ENCODE data around the gene LHPP. TPM values are rescaled to one million over a fixed set of nuclear protein-coding genes. Genes with fewer than 3 reads are reported as not detected.
"Not testable (repeated sequence)": the region's sequence is repeated elsewhere in the genome, so short reads cannot be mapped to it uniquely, and the experiment has no call there.

LHPP gene
- total RNA-seq, 2 experiments from 2014 or later, result 4.9 to 5.5 TPM

- CTCF ChIA-PET, result no interaction called here
- POLR2A ChIA-PET, result no interaction called here
Measured at GRCh38 chr10:124543146-124543545, 81.5 kb downstream of the LHPP start.

GRCh38 chr10:124543971-124544370 is 82.3 kb downstream of the LHPP start:
- POLR2A ChIA-PET, result no interaction called here
- CTCF ChIA-PET, result no interaction called here

DNA sequence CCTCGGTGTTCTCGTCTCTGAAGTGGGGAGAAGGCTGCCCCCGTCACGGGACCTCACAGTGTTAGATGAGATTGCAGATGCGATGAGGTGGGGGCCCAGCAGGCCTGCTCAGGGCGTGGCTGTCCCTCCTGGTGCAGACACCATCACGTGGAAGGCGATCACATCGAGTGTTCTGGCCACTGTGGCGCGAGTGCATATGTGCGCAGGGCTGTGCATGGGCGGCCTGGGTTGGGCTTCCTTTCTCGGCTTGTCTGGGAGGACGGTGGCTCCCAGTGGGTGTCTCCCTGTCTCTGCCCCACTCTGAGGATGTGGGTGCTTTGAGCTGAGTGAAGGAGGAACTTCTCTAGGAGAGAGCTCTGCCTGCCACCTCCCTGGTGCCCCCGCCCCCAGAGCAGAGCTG is 83.1 kb downstream of the LHPP start:
- CTCF ChIA-PET, result no interaction called here
- POLR2A ChIA-PET, result no interaction called here

DNA sequence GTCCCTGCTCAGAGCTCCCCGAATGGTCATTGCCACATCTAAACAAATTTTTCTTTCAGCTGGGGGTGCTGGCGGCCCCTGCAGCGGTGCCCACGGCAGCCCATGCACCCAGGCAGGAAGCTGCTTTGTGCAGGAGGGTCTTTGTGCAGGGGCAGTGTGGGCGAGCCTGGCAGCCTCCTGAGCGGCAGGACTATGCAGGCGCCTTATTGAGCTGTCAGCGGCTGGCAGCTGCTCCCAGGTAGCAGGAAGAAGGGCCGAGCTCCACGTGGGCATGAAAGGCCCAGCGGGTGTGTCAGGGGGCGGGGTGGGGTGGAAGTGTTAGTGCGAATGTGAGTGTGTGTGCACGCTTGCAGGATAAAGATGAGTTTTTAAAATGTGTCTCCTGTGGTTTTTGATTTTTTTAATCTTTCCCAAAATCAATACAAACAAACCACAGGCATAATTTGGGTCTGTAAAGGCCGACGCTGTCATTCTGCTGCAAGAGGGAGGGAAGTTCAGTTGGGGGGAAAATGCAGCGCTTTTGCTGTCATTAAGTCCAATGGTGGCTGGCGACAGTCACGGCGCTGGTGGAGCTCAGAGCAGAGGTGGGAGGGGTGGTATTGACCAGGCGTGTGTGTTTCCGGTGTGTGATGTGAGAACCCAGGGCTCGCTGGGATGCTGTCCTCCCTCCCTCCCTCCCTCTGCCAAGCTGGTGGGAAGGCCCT is 83.9 kb downstream of the LHPP start:
- ChIA-PET CTCF (no interaction called here), POLR2A (no interaction called here)

DNA sequence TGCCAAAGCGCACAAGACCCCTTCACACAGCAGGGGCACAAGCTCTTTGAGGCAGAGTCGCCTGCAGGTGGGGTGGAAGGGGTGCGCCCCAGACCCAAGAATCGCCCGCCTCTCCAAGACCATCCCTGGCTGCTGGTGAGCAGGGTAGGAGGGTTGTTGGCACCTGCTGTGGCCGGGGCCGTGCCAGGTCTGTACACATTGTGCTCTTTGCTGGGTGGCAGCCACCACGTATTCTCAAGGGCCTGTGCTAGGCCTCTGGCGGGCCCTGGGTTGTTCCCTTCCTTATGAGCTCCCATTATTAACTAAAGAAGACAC is 84.4 kb downstream of the LHPP start:
- ChIA-PET POLR2A (no interaction called here), CTCF (no interaction called here)

GRCh38 chr10:124546957-124547646 is 85.5 kb downstream of the LHPP start:
- CTCF ChIA-PET, result interaction anchor here (1.5 kb wide), 1 partner anchor 17 kb away, joined by 5 read pairs; no protein-coding TSS in a partner anchor
- POLR2A ChIA-PET, result no interaction called here

DNA sequence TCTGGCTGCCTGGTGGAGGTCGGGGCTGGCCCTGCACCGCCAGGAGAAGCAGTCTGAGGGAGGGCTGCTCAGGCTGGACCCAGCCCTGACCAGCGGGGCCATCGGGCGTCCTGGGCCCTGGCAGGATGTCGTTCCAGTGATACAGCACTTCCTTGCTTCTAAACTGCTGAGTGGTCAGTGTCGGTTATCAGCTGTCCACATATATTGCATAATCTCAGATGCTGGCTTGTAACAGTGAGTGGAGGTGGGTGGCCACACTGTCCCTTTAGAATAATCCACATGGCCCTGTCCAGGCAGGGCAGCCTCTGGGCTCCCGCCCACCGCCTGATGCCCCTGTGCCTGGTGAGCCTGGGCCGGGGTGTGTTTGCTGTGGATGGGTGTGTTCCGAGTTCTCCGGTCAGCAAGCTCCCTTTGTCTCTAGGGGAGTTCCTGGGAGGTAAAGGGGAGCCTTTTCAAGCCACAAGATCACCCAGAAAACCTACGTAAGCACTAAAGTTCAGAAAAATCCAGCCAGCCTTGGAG is 86.1 kb downstream of the LHPP start:
- CTCF ChIA-PET, result interaction anchor here (1.5 kb wide), 1 partner anchor 17 kb away, joined by 5 read pairs; no protein-coding TSS in a partner anchor
- POLR2A ChIA-PET, result no interaction called here

GRCh38 chr10:124549171-124549570 is 87.5 kb downstream of the LHPP start:
- POLR2A ChIA-PET, result not testable (repeated sequence)
- CTCF ChIA-PET, result interaction anchor here (1.0 kb wide), 1 partner anchor 9 kb away, joined by 3 read pairs; no protein-coding TSS in a partner anchor

DNA sequence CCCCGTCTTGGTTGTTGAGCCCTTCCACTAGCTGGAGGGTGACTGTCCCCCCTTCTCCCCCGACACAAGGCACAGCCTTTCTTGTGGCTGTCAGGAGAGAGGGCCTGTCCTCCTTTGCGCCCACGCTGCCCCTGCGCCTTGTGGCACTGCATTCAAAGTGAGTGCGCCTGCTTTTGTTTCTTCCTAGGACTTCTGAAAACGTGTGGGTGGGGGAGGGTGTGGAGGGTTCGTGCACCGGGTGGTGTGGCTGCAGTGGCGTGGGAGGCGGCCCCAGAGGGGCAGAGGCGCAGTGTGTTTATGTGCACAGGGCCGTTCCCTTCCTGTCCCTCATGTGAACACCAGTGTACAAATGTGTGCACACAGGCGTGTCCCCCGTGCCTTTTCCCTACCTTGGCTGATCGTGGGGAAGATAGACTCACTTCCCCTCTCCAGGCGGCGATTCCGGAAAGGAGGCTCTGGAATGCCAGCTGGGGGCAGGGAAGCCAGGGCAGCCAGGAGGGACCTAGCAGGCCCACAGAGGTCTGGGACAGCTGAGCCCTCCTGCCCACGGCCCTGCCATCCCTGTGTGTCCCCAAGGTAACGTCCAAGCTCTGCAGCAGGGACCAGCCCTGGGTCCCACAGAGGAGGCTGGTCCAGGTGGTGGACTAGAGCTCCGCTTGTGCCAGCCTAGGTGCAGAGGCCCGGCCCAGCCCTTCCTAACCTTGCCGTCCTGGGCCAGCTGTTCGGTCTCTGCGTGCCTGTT is 88.8 kb downstream of the LHPP start:
- CTCF ChIA-PET, result interaction anchor here (1.7 kb wide), 1 partner anchor 10 kb away, joined by 5 read pairs; no protein-coding TSS in a partner anchor
- POLR2A ChIA-PET, result no interaction called here

- CTCF ChIA-PET, result interaction anchor here (1.7 kb wide), 1 partner anchor 10 kb away, joined by 5 read pairs; no protein-coding TSS in a partner anchor
- POLR2A ChIA-PET, result no interaction called here
Measured at GRCh38 chr10:124551097-124551496, 89.5 kb downstream of the LHPP start.

DNA sequence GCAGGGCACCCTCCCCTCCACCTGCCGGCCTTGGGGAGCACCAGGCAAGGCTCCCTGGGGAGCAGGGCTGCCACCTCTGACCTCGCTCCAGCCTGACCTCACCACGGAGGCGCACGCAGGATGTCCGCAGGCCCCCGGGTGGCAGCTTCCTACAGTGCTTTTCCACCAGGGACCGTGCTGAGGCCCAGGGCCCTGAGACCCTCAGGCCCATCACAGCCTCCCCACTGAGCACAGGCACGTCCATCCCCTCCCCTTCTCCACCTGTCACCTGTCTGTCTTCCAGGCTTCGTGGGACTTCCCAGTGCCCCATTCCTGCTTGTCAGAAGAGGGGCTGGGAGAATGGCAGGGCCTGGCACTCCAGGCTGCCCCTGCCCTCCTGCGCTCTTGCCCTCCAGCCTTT is 90.1 kb downstream of the LHPP start:
- CTCF ChIA-PET, result no interaction called here
- POLR2A ChIA-PET, result no interaction called here

DNA sequence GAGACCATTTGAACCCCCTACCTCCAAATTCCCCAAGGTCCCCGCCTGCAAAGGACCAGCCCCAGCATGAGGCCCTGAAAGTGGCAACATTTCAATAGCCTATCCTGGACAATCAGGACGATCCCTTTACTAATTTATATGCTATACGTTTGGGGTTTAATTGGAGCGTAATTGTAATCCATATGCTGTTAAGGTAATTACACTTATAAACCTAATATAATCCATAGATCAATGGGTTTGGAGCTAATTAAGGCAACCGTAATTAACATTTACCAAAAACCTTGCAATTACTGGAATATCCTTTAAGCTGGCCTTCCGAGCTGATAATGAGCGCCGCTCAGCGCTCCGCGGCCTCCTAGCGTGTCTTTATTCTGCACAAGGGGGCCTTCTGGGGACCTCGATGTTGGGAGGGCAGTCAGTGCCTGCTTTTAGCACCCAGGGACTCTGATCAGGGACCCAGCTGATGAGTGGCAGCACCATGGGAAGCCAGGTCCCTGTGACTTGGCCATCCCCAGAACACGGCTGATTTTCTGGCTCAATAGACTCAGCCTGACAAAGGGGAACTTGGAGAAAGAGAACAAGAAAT is 91.2 kb downstream of the LHPP start:
- POLR2A ChIA-PET, result no interaction called here

GRCh38 chr10:124554085-124554858 is 92.6 kb downstream of the LHPP start:
- ChIA-PET POLR2A (no interaction called here), CTCF (no interaction called here)

More for the DNA sequence above, 91.2 kb downstream of the LHPP start:
- CTCF ChIA-PET, result no interaction called here

GRCh38 chr10:124557167-124557566 is 95.5 kb downstream of the LHPP start:
- CTCF ChIA-PET, result no interaction called here
- POLR2A ChIA-PET, result no interaction called here

- POLR2A ChIA-PET, result no interaction called here
- CTCF ChIA-PET, result no interaction called here
Measured at GRCh38 chr10:124557648-124558338, 96.2 kb downstream of the LHPP start.

GRCh38 chr10:124558339-124559321 is 97.0 kb downstream of the LHPP start:
- CTCF ChIA-PET, result no interaction called here
- POLR2A ChIA-PET, result no interaction called here

DNA sequence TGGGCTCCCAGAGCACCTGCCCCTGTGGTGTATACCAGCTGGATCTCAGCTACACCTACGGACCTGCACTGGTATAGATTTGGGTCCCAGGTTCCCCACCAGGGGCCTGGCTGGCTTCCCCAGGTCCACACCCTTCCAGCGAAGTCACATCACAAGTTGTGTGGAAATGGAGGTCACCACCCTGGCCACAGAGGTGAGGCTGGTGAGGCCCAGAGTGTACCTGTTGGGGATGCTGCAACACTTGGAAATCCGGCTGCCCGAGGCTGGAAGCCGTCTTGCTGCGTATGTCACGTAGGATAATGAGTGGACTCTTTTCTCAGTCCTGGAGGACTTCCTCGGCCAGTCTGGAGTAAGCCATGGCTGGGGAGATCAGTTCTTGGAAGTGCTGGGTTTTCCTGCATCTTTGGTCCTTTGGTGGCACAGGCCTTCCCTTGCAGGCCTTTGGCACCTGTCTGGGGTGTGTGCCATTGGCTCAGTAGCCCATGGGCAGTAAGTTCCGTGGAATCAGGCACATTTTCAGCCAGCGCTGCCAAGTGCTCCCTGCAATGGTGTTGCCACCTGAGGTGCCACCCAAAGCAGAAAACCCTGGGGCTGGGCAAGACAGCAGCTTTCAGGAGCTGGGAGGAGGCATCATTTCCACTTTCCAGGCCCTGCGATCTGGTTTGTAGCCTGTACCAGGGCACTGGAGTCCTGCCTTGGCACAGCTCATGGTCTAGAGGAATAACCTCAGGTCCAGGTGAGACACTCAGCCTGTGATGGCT is 97.9 kb downstream of the LHPP start:
- ChIA-PET POLR2A (no interaction called here), CTCF (no interaction called here)
